ENCODE results near the gene STARD3. TPM values are rescaled to one million over a fixed set of nuclear protein-coding genes. Genes with fewer than 3 reads are reported as not detected.

STARD3 gene
- total and polyA plus RNA-seq, 2 of the 13 experiments (the other 11 are each of a cell fraction or from before 2014, with no cell fraction given) = 34.6 to 100 TPM

GRCh38 chr17:39623356-39623950 is 13.5 kb upstream of the STARD3 start (continued):
- 0 out of 2 replicates have a peak, but pooled peaks have one; percentile 59 for TF ChIP-seq KDM3A (CRISPR knock-in tag; IDR thresholded peaks at IDR 0.05; ENCODE audit: low read depth)
- no peak for TF ChIP-seq KDM5A (IDR thresholded peaks at IDR 0.05; ENCODE audit: borderline replicate concordance, low read length)
- TF ChIP-seq ZBTB1 (CRISPR knock-in tag; IDR thresholded peaks at IDR 0.05; ENCODE audit: borderline replicate concordance) = no peak
- no peak for TF ChIP-seq NONO (IDR thresholded peaks at IDR 0.05)
- TF ChIP-seq NONO (CRISPR knock-in tag; conservative IDR thresholded peaks at IDR 0.05) = no peak
- TF ChIP-seq MYC (CRISPR knock-in tag; IDR thresholded peaks at IDR 0.05; ENCODE audit: borderline replicate concordance) = no peak
- TF ChIP-seq ZFP91 (CRISPR knock-in tag; IDR thresholded peaks at IDR 0.05; ENCODE audit: borderline replicate concordance) = peak; percentile 6; the same call in 1 of the 2 replicates
- no peak for TF ChIP-seq ZNF607 (CRISPR knock-in tag; IDR thresholded peaks at IDR 0.05; ENCODE audit: borderline replicate concordance)
- peak; percentile 99 for TF ChIP-seq HNRNPL (IDR thresholded peaks at IDR 0.05; ENCODE audit: low read depth, low read length)
- TF ChIP-seq HMGXB3 (CRISPR knock-in tag; IDR thresholded peaks at IDR 0.05; ENCODE audit: borderline replicate concordance) = no peak
- no peak for TF ChIP-seq SNAPC5 (CRISPR knock-in tag; IDR thresholded peaks at IDR 0.05; ENCODE audit: borderline replicate concordance)
- TF ChIP-seq RXRA (CRISPR knock-in tag; IDR thresholded peaks at IDR 0.05) = 0 out of 2 replicates have a peak, but pooled peaks have one; percentile 25
- no peak for TF ChIP-seq ELF3 (CRISPR knock-in tag; IDR thresholded peaks at IDR 0.05)
- TF ChIP-seq IKZF5 (CRISPR knock-in tag; IDR thresholded peaks at IDR 0.05) = 0 out of 2 replicates have a peak, but pooled peaks have one; percentile 27
- no peak for TF ChIP-seq HINFP (CRISPR knock-in tag; IDR thresholded peaks at IDR 0.05; ENCODE audit: low read depth)
- TF ChIP-seq GMEB2 (CRISPR knock-in tag; IDR thresholded peaks at IDR 0.05; ENCODE audit: low read depth) = no peak
- TF ChIP-seq ZNF414 (CRISPR knock-in tag; IDR thresholded peaks at IDR 0.05) = no peak
- no peak for TF ChIP-seq ASH2L (IDR thresholded peaks at IDR 0.05; ENCODE audit: insufficient read length, low read depth, low read length)

Measured in HepG2 (cell line).